Smooth muscle cell (in vitro differentiated cells): Measurements from ENCODE around the gene ITGA11. TPM values are rescaled to one million over a fixed set of nuclear protein-coding genes. Genes with fewer than 3 reads are reported as not detected.

Source experiments
- DNase-seq: peaks from one replicate; lab custom pipeline; 2025; ENCODE audit not compliant: unreplicated experiment; lab: John Stamatoyannopoulos, UW
- H2AFZ ChIP-seq: fragments of 200-600 bp; sonication (generic); 2 replicates; pipeline ENCODE4 v1.6.0; 2016; ENCODE audit warnings: antibody characterized with exemption, low read depth, mild to moderate bottlenecking
- H3F3A ChIP-seq: fragments of 200-600 bp; sonication (generic); 2 replicates; pipeline ENCODE4 v1.6.0; 2017; ENCODE audit warnings: antibody characterized with exemption, low read depth
- H3K27ac ChIP-seq: fragments of 200-600 bp; sonication (generic); 2 replicates; pipeline ENCODE4 v1.5.1; 2016; ENCODE audit warnings: low read depth, mild to moderate bottlenecking
- H3K27me3 ChIP-seq: fragments of 200-600 bp; sonication (generic); 2 replicates; pipeline ENCODE4 v1.6.1; 2016; ENCODE audit warnings: low read depth, mild to moderate bottlenecking
- H3K36me3 ChIP-seq: fragments of 200-600 bp; sonication (generic); 2 replicates; pipeline ENCODE4 v1.5.1; 2016; ENCODE audit warnings: low read depth
- H3K4me1 ChIP-seq: fragments of 200-600 bp; sonication (generic); 2 replicates; pipeline ENCODE4 v1.5.1; 2016; ENCODE audit warnings: low read depth
- H3K4me2 ChIP-seq: fragments of 200-600 bp; sonication (generic); 2 replicates; pipeline ENCODE4 v1.6.0; 2016; ENCODE audit warnings: mild to moderate bottlenecking
- H3K4me3 ChIP-seq: fragments of 200-600 bp; sonication (generic); 2 replicates; pipeline ENCODE4 v1.5.1; 2016; ENCODE audit warnings: mild to moderate bottlenecking
- H3K79me2 ChIP-seq: fragments of 200-600 bp; sonication (generic); 2 replicates; pipeline ENCODE4 v1.6.0; 2016; ENCODE audit warnings: low read depth, mild to moderate bottlenecking
- H3K9ac ChIP-seq: fragments of 200-600 bp; sonication (generic); 2 replicates; pipeline ENCODE4 v1.6.0; 2016; ENCODE audit warnings: low read depth
- H3K9me3 ChIP-seq: fragments of 200-600 bp; sonication (generic); replicated peaks from 2 replicates; pipeline ENCODE4 v1.5.1; 2016; ENCODE audit warnings: low read depth
- H4K20me1 ChIP-seq: fragments of 200-600 bp; sonication (generic); 2 replicates; pipeline ENCODE4 v1.6.0; 2016; ENCODE audit warnings: low read depth
- CTCF ChIP-seq: fragments of 200-600 bp; sonication (generic); IDR thresholded peaks from 2 replicates; pipeline ENCODE4 v1.5.1; 2017; ENCODE audit warnings: borderline replicate concordance, mild to moderate bottlenecking, antibody characterized with exemption; ENCODE audit not compliant: insufficient read depth, poor library complexity, severe bottlenecking
- WGBS: methylation state at CpG from one replicate; pipeline ENCODE4 v1.1.7; 2016; ENCODE audit warnings: low lambda C conversion rate; 5-methylcytosine and 5-hydroxymethylcytosine counted together
- polyA plus RNA-seq: library from polyadenylated mRNA; unstranded; fragments of >200 nt; fragmentation: Nextera tagmentation; extraction: Ambion mirVana; gene quantifications from 2 replicates; pipeline ENCODE4 v1.2.1, GENCODE V29; 2016
- total RNA-seq: library from RNA; depleted of rRNA; stranded (reverse); fragments of >200 nt; gene quantifications from 2 replicates; pipeline ENCODE4 v1.2.3, GENCODE V29; 2014

The ITGA11 gene
- total and polyA plus RNA-seq, 2 experiments from 2014 or later: 87.8 to 133 TPM

DNA sequence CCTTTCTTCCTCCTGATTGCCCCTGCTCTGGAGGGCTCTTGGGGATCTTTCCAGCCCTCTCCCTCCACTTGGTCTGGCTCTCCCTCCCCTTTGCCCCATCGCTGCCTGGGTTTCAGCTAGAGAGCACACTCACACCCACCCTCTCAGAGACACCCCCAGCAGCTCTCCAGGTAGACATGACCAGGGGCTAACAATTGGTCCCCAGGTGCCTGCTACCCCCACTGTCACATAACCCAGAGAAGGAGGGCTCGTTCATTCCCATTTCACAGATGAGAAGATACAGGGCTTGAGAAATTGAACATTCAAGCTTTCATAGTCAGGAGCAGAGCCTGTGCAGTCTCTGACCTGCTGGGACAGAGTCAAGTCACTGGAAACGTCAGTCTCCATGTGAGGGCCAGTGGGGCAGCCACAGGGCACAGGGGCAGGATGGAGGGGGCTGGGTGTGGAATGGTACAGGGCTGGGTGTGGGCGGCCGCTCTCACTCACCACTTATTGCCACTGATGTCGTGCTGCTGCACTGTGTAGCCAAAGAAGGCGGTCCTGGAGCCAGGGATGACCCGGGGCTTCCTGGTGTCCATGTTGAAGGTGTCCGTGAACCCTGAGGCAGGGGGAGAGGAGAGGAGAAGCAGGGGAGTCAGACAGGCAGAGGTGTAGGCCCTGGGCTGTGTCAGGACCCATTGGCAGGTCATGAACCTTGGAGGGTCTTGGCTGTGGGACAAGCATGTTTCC lies 29.4 kb downstream of the ITGA11 start:
- H3K27me3 ChIP-seq: no peaks in the 10 kb centered on the region
- H3K79me2 ChIP-seq: peaks cover 27% of the 10 kb centered on the region
- 94% methylated on average over 9 of the region's 9 CpGs for WGBS

GRCh38 chr15:68401496-68402431 lies 30.2 kb downstream of the ITGA11 start:
- WGBS: 86% methylated on average over 11 of the region's 11 CpGs
- Histone ChIP-seq H3K4me2 (no peak overlapping the region), H3K36me3 (no peaks in the 10 kb centered on the region), H3K9ac (no peak overlapping the region), H3K79me2 (peaks cover 20% of the 10 kb centered on the region), H3K27ac (no peak overlapping the region), H3K4me3 (no peak overlapping the region), H2AFZ (no peak overlapping the region), H3K4me1 (no peaks in the 10 kb centered on the region), H3K27me3 (no peaks in the 10 kb centered on the region), H3K9me3 (no peaks in the 10 kb centered on the region), H3F3A (peaks cover 13% of the 10 kb centered on the region), H4K20me1 (peaks cover 75% of the 10 kb centered on the region)
- TF ChIP-seq CTCF: no peak
- DNase-seq: no peak

More for the DNA sequence above, 29.4 kb downstream of the ITGA11 start:
- H3K4me1 ChIP-seq: no peaks in the 10 kb centered on the region
- no peak overlapping the region for H3K9ac ChIP-seq
- no peak for DNase-seq
- H3K9me3 ChIP-seq: no peaks in the 10 kb centered on the region
- H3K27ac ChIP-seq: no peak overlapping the region
- H3K4me2 ChIP-seq: no peak overlapping the region
- TF ChIP-seq CTCF: no peak
- no peaks in the 10 kb centered on the region for H3K36me3 ChIP-seq
- no peak overlapping the region for H2AFZ ChIP-seq
- no peak overlapping the region for H3K4me3 ChIP-seq
- peaks cover 84% of the 10 kb centered on the region for H4K20me1 ChIP-seq
- H3F3A ChIP-seq: peaks cover 13% of the 10 kb centered on the region

- Histone ChIP-seq H3K27me3 (no peaks in the 10 kb centered on the region), H3K36me3 (no peaks in the 10 kb centered on the region), H2AFZ (no peak overlapping the region), H3K4me3 (no peak overlapping the region), H3K9me3 (no peaks in the 10 kb centered on the region), H3F3A (peaks cover 13% of the 10 kb centered on the region), H4K20me1 (peaks cover 61% of the 10 kb centered on the region), H3K4me2 (no peak overlapping the region), H3K4me1 (no peaks in the 10 kb centered on the region), H3K27ac (no peak overlapping the region), H3K79me2 (peaks cover 19% of the 10 kb centered on the region), H3K9ac (no peak overlapping the region)
- DNase-seq: no peak
- WGBS: 90% methylated on average over 1 of the region's 1 CpG
- no peak for TF ChIP-seq CTCF
Measured at GRCh38 chr15:68400066-68400456, 31.9 kb downstream of the ITGA11 start.
